DND-41 (cell line): ENCODE data around the gene KLF6.

Experiments used
- EZH2 ChIP-seq: IDR thresholded peaks from 3 replicates; pipeline ENCODE4 v1.6.1; 2012; ENCODE audit warnings: borderline replicate concordance, low read depth, mild to moderate bottlenecking, moderate library complexity, low read length, inconsistent platforms; ENCODE audit not compliant: severe bottlenecking
- TF ChIP-seq, protein P1 (sequence below): IDR thresholded peaks from 2 replicates; pipeline ENCODE4 v1.5.1; 2012; ENCODE audit warnings: borderline replicate concordance, low read length, moderate library complexity, mild to moderate bottlenecking; ENCODE audit not compliant: poor library complexity, severe bottlenecking; ENCODE audit errors: extremely low read depth

DNA sequence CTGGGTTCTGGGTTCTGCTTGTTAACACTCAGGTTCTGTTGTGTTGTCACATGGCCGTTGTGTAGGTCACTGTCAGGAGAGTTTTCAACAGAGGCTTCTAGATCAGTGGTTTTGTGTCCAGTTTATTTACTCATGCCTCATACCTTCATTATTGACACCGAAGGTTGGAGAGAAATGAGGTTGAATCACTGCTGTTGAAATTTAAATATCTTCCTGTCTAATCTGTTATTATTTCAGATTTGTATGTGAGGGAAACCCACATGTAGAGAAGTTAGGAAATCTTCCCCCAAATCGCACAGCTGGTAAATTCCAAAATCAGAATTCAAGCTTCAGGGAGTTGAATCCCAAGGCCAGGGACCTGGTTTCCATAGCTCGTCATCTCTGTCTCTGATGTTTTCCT, 28.3 kb upstream of the KLF6 start:
- TF ChIP-seq, protein P1, sequence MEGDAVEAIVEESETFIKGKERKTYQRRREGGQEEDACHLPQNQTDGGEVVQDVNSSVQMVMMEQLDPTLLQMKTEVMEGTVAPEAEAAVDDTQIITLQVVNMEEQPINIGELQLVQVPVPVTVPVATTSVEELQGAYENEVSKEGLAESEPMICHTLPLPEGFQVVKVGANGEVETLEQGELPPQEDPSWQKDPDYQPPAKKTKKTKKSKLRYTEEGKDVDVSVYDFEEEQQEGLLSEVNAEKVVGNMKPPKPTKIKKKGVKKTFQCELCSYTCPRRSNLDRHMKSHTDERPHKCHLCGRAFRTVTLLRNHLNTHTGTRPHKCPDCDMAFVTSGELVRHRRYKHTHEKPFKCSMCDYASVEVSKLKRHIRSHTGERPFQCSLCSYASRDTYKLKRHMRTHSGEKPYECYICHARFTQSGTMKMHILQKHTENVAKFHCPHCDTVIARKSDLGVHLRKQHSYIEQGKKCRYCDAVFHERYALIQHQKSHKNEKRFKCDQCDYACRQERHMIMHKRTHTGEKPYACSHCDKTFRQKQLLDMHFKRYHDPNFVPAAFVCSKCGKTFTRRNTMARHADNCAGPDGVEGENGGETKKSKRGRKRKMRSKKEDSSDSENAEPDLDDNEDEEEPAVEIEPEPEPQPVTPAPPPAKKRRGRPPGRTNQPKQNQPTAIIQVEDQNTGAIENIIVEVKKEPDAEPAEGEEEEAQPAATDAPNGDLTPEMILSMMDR = no peak
- no peak for TF ChIP-seq EZH2
